HL-60 (cell line): ENCODE data around the gene NCAPG2.

Experiments
- DNase-seq, 2 experiments: peaks; one replicate each; pipeline ENCODE4 v3.0.0-alpha.2; 2010 to 2020; ENCODE audit warnings: low read depth in 1 of 2, low spot score in 1 of 2
- H3K27ac ChIP-seq: fragments of 250-450 bp; sonication (Bioruptor Pico); replicated peaks from 2 replicates; pipeline ENCODE4 v1.5.1; 2020; ENCODE audit warnings: mild to moderate bottlenecking, moderate library complexity
- H3K27me3 ChIP-seq: fragments of 250-450 bp; sonication (Bioruptor Pico); 2 replicates; pipeline ENCODE4 v1.5.1; 2021; ENCODE audit warnings: mild to moderate bottlenecking, moderate library complexity; ENCODE audit not compliant: insufficient read depth, poor library complexity, severe bottlenecking
- H3K4me3 ChIP-seq: replicated peaks from 2 replicates; pipeline ENCODE4 v1.5.1; 2011; ENCODE audit warnings: mild to moderate bottlenecking, control low read depth, low read length; ENCODE audit not compliant: insufficient read depth
- CTCF ChIP-seq: IDR thresholded peaks from one replicate; pipeline ENCODE4 v1.5.1; 2011; ENCODE audit warnings: low read length, control low read depth, inconsistent platforms; ENCODE audit not compliant: insufficient read depth
- GABPA ChIP-seq: IDR thresholded peaks from 2 replicates; pipeline ENCODE4 v1.6.1; 2012; ENCODE audit warnings: low read depth
- POLR2AphosphoS5 ChIP-seq: IDR thresholded peaks from 2 replicates; pipeline ENCODE4 v1.6.1; 2012; ENCODE audit warnings: low read depth
- REST ChIP-seq: IDR thresholded peaks from 2 replicates; pipeline ENCODE4 v1.6.1; 2012; ENCODE audit warnings: low read depth; ENCODE audit not compliant: insufficient replicate concordance
- SPI1 ChIP-seq: IDR thresholded peaks from 2 replicates; pipeline ENCODE4 v1.6.1; 2012; ENCODE audit warnings: low read depth, mild to moderate bottlenecking, borderline replicate concordance

Gene NCAPG2

DNA sequence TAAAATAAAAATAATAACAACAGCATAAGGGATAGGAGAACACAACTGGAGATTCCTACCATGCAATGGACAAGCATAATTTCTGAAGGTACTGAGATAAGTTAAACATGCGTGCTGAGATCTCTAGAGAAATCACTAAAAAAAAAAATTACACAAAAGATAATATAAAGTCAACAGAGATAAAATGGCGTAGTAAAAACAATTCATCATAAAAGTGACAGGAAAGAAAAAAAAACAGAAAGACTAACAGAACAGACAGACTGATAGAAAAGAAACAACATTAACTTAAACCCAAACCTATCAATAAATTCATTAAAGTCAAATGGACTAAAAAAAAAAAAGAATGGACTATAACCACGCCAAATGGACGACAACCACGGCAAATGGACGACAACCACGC lies 56.4 kb downstream of the NCAPG2 start:
- Histone ChIP-seq H3K4me3 (no peak overlapping the region), H3K27me3 (no peaks in the 10 kb centered on the region), H3K27ac (no peak overlapping the region)
- DNase-seq: no peak
- TF ChIP-seq REST: no peak
- TF ChIP-seq GABPA: no peak
- TF ChIP-seq SPI1: no peak
- no peak for TF ChIP-seq POLR2AphosphoS5

- Histone ChIP-seq H3K27ac (no peak overlapping the region), H3K4me3 (no peak overlapping the region), H3K27me3 (no peaks in the 10 kb centered on the region)
- DNase-seq: no peak
- TF ChIP-seq GABPA: no peak
- TF ChIP-seq REST: no peak
- no peak for TF ChIP-seq CTCF
- TF ChIP-seq SPI1: no peak
- no peak for TF ChIP-seq POLR2AphosphoS5
Observed at GRCh38 chr7:158647475-158647792, 57.2 kb downstream of the NCAPG2 start.

DNA sequence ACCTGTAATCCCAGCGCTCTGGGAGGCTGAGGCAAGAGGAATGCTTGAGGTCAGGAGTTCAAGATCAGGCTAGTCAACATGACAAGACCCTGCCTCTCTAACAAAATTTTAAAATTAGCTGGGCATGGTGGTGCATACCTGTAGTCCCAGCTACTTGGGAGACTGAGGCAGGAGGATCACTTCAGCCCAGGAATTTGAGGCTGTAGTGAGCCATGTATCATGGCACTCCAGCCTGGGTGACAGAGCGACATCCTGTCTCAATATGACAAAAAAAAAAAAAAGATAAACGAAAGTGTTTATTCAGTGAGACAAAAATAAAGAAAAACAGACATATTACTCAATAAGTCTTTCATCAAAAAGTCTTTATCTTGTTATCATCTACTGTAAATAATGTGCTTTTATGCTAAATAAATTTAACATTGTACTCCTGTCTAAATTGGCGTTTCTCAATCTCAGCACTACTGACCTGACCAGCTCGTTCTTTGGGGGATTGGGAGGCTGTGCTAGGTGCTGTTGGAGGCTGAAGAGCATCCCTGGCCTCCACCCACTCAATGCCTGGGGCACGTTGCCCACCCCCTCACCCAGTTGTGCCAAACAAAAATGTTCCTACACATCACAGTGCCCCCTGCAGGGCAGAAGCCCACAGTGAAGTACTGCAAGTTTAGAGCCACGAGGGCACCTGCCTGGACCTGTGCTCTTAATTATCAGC lies 57.7 kb downstream of the NCAPG2 start:
- no peak overlapping the region for H3K4me3 ChIP-seq
- no peak overlapping the region for H3K27ac ChIP-seq

More for the DNA sequence above, 57.7 kb downstream of the NCAPG2 start:
- DNase-seq: no peak
- TF ChIP-seq REST (no peak), SPI1 (no peak), GABPA (no peak), CTCF (no peak), POLR2AphosphoS5 (no peak)
- H3K27me3 ChIP-seq: no peaks in the 10 kb centered on the region
